HepG2 (cell line): ENCODE data around the gene NEK7. TPM values are rescaled to one million over a fixed set of nuclear protein-coding genes. Genes with fewer than 3 reads are reported as not detected.

Experiments
- ATAC-seq: fragments of 200-7000 bp; cut with Tn5 transposase; 3 replicates; pipeline ENCODE4 v1.9.1; 2020; ENCODE audit warnings: mild to moderate bottlenecking, moderate library complexity
- BruUV-seq: library from RNA; stranded (reverse); fragments of 400-500 nt; replicated peaks from 2 replicates; lab custom pipeline; 2021; lab: Mats Ljungman, UMichigan
- CTCF ChIA-PET: fragments of 300-600 bp; formaldehyde crosslinking; extraction: SDS; loops from one replicate; lab custom pipeline; 2021; ENCODE audit warnings: low total read pairs, inconsistent platforms, low intra/inter-chr PET ratio; lab: Yijun Ruan, JAX
- POLR2A ChIA-PET: fragments of 350-600 bp; sonication (Branson Sonifier 250); formaldehyde crosslinking; loops from one replicate; lab custom pipeline; 2020; ENCODE audit warnings: antibody characterized with exemption, inconsistent platforms; lab: Yijun Ruan, JAX
- DNase-seq: peaks from one replicate; pipeline ENCODE4 v3.0.0-alpha.2; 2015; ENCODE audit warnings: low spot score
- FAIRE-seq: peaks from 3 replicates; lab custom pipeline; 2011; peaks lifted over from hg19 to GRCh38; lab: Jason Lieb, UNC
- H2AFZ ChIP-seq: one replicate; pipeline ENCODE4 v1.6.1; 2011; ENCODE audit warnings: low read length, inconsistent platforms
- H3K27ac ChIP-seq: fragments of 300-600 bp; 3 replicates; pipeline ENCODE4 v1.8.0; 2011; ENCODE audit warnings: mixed run types, mild to moderate bottlenecking, mixed read lengths, low read length, inconsistent platforms; ENCODE audit not compliant: insufficient read depth; ENCODE audit errors: extremely low read length
- H3K27me3 ChIP-seq, 2 experiments: fragments of 200-600 bp in 1 of 2; 2 replicates in 1 of 2; 3 replicates in 1 of 2; pipeline versions ENCODE4 v1.6.0 to v1.8.0; 2011; ENCODE audit warnings: low read length in 2 of 2, mild to moderate bottlenecking in 2 of 2, moderate library complexity in 2 of 2, inconsistent platforms in 1 of 2; ENCODE audit not compliant: insufficient read depth in 2 of 2, control insufficient read depth in 1 of 2
- H3K36me3 ChIP-seq, 2 experiments: fragments of 200-600 bp in 1 of 2; replicated peaks in 1 of 2; 2 replicates in 1 of 2; 3 replicates in 1 of 2; pipeline versions ENCODE4 v1.5.1 to v1.8.0; 2011; ENCODE audit warnings: low read length in 2 of 2, inconsistent platforms in 1 of 2; ENCODE audit not compliant: insufficient read depth in 2 of 2, control insufficient read depth in 1 of 2
- H3K4me1 ChIP-seq: 2 replicates; pipeline ENCODE4 v1.5.1; 2012; ENCODE audit warnings: low read length, inconsistent platforms; ENCODE audit not compliant: insufficient read depth
- H3K4me2 ChIP-seq: 2 replicates; pipeline ENCODE4 v1.6.0; 2011; ENCODE audit warnings: low read depth, low read length, inconsistent platforms
- H3K4me3 ChIP-seq, 3 experiments: fragments of 200-600 bp in 1 of 3; sonication (generic), shearing (Covaris generic) in 1 of 3; replicated peaks in 1 of 3; 2 replicates each; pipeline ENCODE4 v1.5.1; 2011 to 2016; ENCODE audit warnings: low read length in 3 of 3, inconsistent platforms in 2 of 3, low read depth in 2 of 3, mild to moderate bottlenecking in 2 of 3, control low read depth in 1 of 3, mixed read lengths in 1 of 3; ENCODE audit not compliant: insufficient read depth in 1 of 3
- H3K79me2 ChIP-seq: one replicate; pipeline ENCODE4 v1.6.1; 2011; ENCODE audit warnings: low read length, inconsistent platforms; ENCODE audit not compliant: insufficient read depth
- H3K9ac ChIP-seq: 2 replicates; pipeline ENCODE4 v1.6.0; 2011; ENCODE audit warnings: mild to moderate bottlenecking, low read depth, low read length, inconsistent platforms; ENCODE audit not compliant: insufficient read depth
- H3K9me3 ChIP-seq: 2 replicates; pipeline ENCODE4 v1.5.1; 2012; ENCODE audit warnings: mild to moderate bottlenecking, low read length
- H4K20me1 ChIP-seq: 2 replicates; pipeline ENCODE4 v1.6.0; 2011; ENCODE audit warnings: inconsistent platforms, mild to moderate bottlenecking, low read length, moderate library complexity; ENCODE audit not compliant: insufficient read depth
- CEBPG ChIP-seq: IDR thresholded peaks from 2 replicates; pipeline ENCODE4 v1.6.1; 2016
- KLF15 ChIP-seq: sonication (generic); formaldehyde crosslinking; IDR thresholded peaks from 2 replicates; pipeline ENCODE4 v1.8.1; 2023; ENCODE audit warnings: borderline replicate concordance, mild to moderate bottlenecking, inconsistent platforms, missing genetic modification reagents, mixed read lengths
- RCOR2 ChIP-seq: IDR thresholded peaks from 2 replicates; pipeline ENCODE4 v1.6.1; 2016; ENCODE audit warnings: missing biosample characterization, missing genetic modification reagents
- RFX5 ChIP-seq: IDR thresholded peaks from 2 replicates; pipeline ENCODE4 v1.6.1; 2011; ENCODE audit warnings: low read depth, low read length, improper control_type of control experiment
- SMAD3 ChIP-seq: sonication (generic); formaldehyde crosslinking; IDR thresholded peaks from 2 replicates; pipeline ENCODE4 v1.4.0; 2020; ENCODE audit warnings: missing genetic modification reagents
- SP5 ChIP-seq: IDR thresholded peaks from 2 replicates; pipeline ENCODE4 v1.6.1; 2016; ENCODE audit warnings: low read depth, borderline replicate concordance
- ZNF318 ChIP-seq: sonication (generic); formaldehyde crosslinking; IDR thresholded peaks from 2 replicates; pipeline ENCODE4 v1.4.0; 2020; ENCODE audit warnings: mild to moderate bottlenecking, missing genetic modification reagents
- ZNF704 ChIP-seq: sonication (generic); formaldehyde crosslinking; IDR thresholded peaks from 2 replicates; pipeline ENCODE4 v1.8.1; 2023; ENCODE audit warnings: mild to moderate bottlenecking, inconsistent platforms, moderate library complexity, missing genetic modification reagents, borderline replicate concordance
- ZNF773 ChIP-seq: sonication (generic); formaldehyde crosslinking; IDR thresholded peaks from 2 replicates; pipeline ENCODE4 v1.4.0; 2020; ENCODE audit warnings: missing genetic modification reagents, borderline replicate concordance
- in situ Hi-C: cut with HindIII; loops from 2 replicates; pipeline ENCODE4 v1.10.0; 2017; ENCODE audit warnings: low pct_unique_long_range_greater_than_20kb; ENCODE audit not compliant: extremely low pct_ligation_motif_present
- intact Hi-C: fragments of 100-400 bp; cut with micrococcal nuclease; formaldehyde crosslinking; loops from one replicate; pipeline ENCODE4 v1.10.0; 2022; ENCODE audit not compliant: unreplicated experiment
- polyA plus RNA-seq, 8 experiments: library from polyadenylated mRNA; depleted of rRNA in 3 of 8; stranded (reverse) in 7 of 8; unstranded in 1 of 8; fragments of >200 nt; fragmentation: Illumina TruSeq in 4 of 8; extraction: Trizol in 4 of 8; gene quantifications; 2 replicates each; pipeline versions ENCODE4 v1.2.1 to v1.2.3, GENCODE V29; 2011 to 2016; ENCODE audit warnings: low read depth in 4 of 8, missing spikeins in 1 of 8, mixed read lengths in 1 of 8; ENCODE audit not compliant: insufficient read depth in 1 of 8
- total RNA-seq, 5 experiments: library from RNA; depleted of rRNA; stranded (reverse); fragments of >200 nt; fragmentation: Illumina TruSeq; extraction: Trizol; gene quantifications; 2 replicates each; pipeline ENCODE4 v1.2.3, GENCODE V29; 2016; ENCODE audit warnings: low read depth in 1 of 5
- TF ChIP-seq, protein P1 (sequence below): sonication (generic); formaldehyde crosslinking; IDR thresholded peaks from 2 replicates; pipeline ENCODE4 v1.8.0; 2022; ENCODE audit warnings: mild to moderate bottlenecking, missing genetic modification reagents; ENCODE audit not compliant: insufficient replicate concordance
- TF ChIP-seq, protein P2 (sequence below): sonication (generic); formaldehyde crosslinking; IDR thresholded peaks from 2 replicates; pipeline ENCODE4 v1.4.0; 2020; ENCODE audit warnings: missing genetic modification reagents, borderline replicate concordance

The NEK7 gene
- total and polyA plus RNA-seq, 2 of the 13 experiments (the other 11 are each of a cell fraction or from before 2014, with no cell fraction given): 18.1 to 19.2 TPM

DNA sequence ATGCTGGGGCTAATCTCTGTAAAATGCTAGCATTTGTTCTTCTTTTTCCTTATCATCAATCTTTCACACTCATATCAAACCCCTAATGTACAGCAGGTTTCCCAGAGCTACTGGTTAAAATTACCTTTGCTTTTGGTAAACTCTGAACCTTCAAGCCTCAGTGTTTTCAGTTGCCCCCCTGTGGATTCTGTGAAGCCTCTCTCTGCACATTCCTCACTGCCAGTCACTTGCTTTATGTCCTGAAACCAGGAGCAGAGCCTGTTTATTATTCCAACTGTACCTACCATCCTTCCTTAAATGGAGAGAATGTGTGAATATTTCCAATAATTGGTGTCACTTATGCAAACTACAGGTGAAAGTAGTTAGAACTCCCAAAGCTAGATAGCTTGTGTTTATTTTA lies 134.2 kb downstream of the NEK7 start:
- Histone ChIP-seq H3K9ac (no peak overlapping the region), H3K4me2 (no peak overlapping the region), H3K27ac (no peak overlapping the region), H3K4me3 (no peak overlapping the region), H4K20me1 (no peaks in the 10 kb centered on the region), H3K9me3 (no peaks in the 10 kb centered on the region), H3K4me1 (peaks cover 6% of the 10 kb centered on the region; the same call in 1 of the 2 replicates), H3K27me3 (no peaks in the 10 kb centered on the region), H3K79me2 (no peaks in the 10 kb centered on the region), H2AFZ (no peak overlapping the region), H3K36me3 (peaks cover 0 to 3% of the 10 kb centered on the region in 2 experiments; a peak in 1 of 5 replicates)
- ATAC-seq (peak; percentile 48; the same call in 2 of the 3 replicates), FAIRE-seq (no peak), DNase-seq (no peak)
- ChIA-PET CTCF (no interaction called here), POLR2A (no interaction called here)
- intact Hi-C loops (no loop called here), in situ Hi-C loops (no loop called here)
- no TSS peak for BruUV-seq
- no peak for TF ChIP-seq KLF15 (CRISPR knock-in tag)
- TF ChIP-seq RCOR2: no peak
- TF ChIP-seq ZNF318 (CRISPR knock-in tag): no peak
- TF ChIP-seq RFX5: no peak
- TF ChIP-seq, protein P1, sequence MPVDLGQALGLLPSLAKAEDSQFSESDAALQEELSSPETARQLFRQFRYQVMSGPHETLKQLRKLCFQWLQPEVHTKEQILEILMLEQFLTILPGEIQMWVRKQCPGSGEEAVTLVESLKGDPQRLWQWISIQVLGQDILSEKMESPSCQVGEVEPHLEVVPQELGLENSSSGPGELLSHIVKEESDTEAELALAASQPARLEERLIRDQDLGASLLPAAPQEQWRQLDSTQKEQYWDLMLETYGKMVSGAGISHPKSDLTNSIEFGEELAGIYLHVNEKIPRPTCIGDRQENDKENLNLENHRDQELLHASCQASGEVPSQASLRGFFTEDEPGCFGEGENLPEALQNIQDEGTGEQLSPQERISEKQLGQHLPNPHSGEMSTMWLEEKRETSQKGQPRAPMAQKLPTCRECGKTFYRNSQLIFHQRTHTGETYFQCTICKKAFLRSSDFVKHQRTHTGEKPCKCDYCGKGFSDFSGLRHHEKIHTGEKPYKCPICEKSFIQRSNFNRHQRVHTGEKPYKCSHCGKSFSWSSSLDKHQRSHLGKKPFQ (CRISPR knock-in tag): no peak
- no peak for TF ChIP-seq SMAD3 (CRISPR knock-in tag)
- TF ChIP-seq SP5 (CRISPR knock-in tag): no peak
- no peak for TF ChIP-seq CEBPG
- no peak for TF ChIP-seq ZNF704
- no peak for TF ChIP-seq ZNF773 (CRISPR knock-in tag)
- TF ChIP-seq, protein P2, sequence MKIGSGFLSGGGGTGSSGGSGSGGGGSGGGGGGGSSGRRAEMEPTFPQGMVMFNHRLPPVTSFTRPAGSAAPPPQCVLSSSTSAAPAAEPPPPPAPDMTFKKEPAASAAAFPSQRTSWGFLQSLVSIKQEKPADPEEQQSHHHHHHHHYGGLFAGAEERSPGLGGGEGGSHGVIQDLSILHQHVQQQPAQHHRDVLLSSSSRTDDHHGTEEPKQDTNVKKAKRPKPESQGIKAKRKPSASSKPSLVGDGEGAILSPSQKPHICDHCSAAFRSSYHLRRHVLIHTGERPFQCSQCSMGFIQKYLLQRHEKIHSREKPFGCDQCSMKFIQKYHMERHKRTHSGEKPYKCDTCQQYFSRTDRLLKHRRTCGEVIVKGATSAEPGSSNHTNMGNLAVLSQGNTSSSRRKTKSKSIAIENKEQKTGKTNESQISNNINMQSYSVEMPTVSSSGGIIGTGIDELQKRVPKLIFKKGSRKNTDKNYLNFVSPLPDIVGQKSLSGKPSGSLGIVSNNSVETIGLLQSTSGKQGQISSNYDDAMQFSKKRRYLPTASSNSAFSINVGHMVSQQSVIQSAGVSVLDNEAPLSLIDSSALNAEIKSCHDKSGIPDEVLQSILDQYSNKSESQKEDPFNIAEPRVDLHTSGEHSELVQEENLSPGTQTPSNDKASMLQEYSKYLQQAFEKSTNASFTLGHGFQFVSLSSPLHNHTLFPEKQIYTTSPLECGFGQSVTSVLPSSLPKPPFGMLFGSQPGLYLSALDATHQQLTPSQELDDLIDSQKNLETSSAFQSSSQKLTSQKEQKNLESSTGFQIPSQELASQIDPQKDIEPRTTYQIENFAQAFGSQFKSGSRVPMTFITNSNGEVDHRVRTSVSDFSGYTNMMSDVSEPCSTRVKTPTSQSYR (CRISPR knock-in tag): no peak
